TTC549 (cell line): ENCODE measurements around the gene JUNB.
"Not testable (repeated sequence)": the region's sequence is repeated elsewhere in the genome, so short reads cannot be mapped to it uniquely, and the experiment has no call there.

Experiments
- FAIRE-seq: peaks from 2 replicates; lab custom pipeline; 2012; peaks lifted over from hg19 to GRCh38; lab: Jason Lieb, UNC

The JUNB gene

GRCh38 chr19:12804051-12804450 is 12.8 kb downstream of the JUNB start:
- FAIRE-seq, result no peak

DNA sequence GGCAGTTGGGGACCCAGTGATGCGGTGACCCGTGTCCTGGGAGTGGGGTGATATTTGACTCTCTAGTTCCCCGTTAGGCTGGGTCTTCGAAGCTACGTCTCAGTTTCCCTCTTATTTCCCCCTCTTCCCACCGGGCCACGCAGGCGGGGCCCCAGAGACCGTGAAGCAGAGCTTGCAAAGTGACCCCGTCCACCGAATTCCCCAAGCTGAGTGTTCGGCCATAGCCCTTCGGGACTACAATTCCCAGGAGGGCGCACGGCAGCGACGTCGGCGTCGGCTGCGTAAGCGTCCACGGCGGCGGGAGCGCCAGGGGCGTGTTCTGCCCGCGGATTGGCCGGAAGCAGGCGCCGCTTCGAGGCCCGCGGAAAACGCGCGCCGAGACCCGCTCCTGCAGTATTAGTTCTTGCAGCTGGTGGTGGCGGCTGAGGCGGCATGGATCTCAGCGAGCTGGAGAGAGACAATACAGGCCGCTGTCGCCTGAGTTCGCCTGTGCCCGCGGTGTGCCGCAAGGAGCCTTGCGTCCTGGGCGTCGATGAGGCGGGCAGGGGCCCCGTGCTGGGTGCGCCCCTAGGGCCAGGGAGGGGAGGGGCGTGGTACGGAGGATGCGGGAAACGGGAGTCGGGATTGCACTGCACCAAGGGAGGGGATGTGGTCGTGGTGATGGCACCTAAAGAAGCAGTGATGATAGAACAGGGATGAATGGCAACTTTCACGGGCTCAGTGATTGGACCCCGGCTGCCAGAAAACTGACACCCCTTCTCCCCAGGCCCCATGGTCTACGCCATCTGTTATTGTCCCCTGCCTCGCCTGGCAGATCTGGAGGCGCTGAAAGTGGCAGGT is 15.2 kb downstream of the JUNB start, which contains the start of gene RNASEH2A:
Gene RNASEH2A (plus strand): TSS at position 343 of the 840 bp plus-strand sequence. CDS start 90 bp downstream, at position 433.
- FAIRE-seq, result no peak

DNA sequence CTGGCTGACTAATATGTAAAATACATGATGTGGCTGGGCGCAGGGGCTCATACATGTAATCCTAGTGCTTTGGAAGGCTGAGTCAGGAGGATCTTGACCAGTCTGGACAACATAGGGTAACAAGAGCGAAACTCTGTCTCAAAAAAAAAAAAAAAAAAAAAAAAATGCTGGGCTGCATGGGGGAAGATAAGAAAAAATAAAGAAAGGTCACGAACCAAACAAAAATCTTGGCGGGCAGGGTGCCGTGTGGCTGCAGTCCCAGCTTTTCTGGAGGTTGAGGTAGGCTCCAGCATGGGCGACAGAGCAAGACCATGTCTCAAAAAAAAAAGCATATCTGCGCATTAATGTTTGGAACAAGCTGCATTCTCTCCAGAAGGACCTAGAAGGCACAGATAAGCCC is 23.8 kb downstream of the JUNB start:
- FAIRE-seq, result no peak

DNA sequence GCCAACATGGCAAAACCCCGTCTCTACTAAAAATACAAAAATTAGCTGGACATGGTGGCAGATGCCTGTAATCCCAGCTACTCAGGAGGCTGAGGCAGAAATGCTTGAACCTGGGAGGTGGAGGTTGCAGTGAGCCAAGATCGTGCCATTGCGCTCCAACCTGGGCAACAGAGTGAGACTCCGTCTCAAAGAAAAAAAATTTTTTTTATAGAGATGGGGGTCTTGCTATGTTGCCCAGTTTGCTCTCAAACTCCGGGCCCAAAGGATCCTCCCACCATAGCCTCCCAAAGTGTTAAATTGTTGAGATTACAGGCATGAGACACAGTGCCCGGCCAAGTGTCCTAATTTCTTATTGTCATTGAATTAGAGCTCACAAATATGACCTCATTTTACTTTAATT is 25.9 kb downstream of the JUNB start:
- not testable (repeated sequence) for FAIRE-seq

GRCh38 chr19:12817810-12818209 is 26.5 kb downstream of the JUNB start:
- FAIRE-seq, result not testable (repeated sequence)

DNA sequence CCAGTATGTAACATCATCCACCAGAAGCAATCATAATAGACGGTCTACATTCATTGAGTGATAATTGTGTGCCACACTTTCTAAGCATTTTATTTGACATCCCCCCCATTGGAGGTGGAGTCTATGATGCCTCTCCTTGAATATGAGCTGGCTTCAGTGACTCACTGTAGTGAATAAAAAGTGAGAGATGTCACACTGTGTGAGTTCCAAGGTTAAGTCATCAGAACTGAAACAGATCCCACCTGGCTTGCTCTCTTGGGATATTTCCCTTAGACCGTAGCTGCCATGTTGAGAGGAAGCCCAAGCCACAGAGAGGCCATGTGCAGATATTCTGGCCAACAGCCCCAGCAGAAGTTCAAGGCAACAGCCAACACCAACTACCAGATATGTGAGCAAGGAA is 30.5 kb downstream of the JUNB start:
- no peak for FAIRE-seq

- FAIRE-seq, result no peak
These were observed 34.2 kb downstream of the JUNB start for GRCh38 chr19:12825254-12826131.

DNA sequence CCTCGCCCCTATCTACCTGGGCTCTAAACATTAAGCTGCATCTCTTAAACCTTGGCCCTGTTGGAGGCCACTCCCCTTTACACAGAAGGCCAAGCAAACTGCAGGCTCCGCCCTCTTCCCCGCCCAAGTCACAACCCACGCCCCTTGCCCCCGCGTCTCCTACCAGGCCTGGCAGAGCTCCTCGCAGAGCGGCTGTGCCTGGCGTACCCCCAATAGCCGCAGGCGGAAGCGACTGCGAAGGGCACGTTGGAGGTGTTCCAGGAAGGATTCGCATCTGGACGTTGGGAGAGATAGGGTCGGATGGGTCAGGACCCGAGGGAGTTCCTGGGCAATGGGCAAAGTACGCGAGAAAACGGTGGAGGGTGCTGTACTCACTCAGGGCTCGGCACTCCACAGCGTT is 37.2 kb downstream of the JUNB start:
- FAIRE-seq, result no peak

GRCh38 chr19:12833418-12833737 is 42.1 kb downstream of the JUNB start:
- no peak for FAIRE-seq

- no peak for FAIRE-seq
These were observed 42.7 kb downstream of the JUNB start for GRCh38 chr19:12833738-12834565.

DNA sequence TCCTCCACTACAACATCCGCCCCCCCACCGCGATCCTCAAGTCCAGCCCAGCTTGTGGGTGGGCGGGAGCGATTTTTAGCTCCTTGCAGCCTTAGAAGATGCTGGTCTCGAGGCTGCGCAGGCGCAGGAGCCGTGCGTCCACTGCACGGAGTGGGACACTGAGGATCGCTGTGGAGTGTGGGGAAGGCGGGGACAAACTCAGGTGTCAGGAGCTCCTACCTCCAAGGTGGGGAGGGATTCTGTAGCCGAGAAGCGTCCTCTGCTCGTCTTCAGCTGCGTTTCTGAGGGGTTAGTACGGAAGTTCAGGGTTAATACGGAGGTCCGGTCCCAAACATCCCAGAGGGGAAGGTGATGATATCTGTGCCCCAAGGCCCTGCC is 43.3 kb downstream of the JUNB start, which contains the start of gene RTBDN:
Gene RTBDN (minus strand): TSS at position 14 of the 378 bp plus-strand sequence. CDS start 4,600 bp downstream, outside the sequence.
- no peak for FAIRE-seq

DNA sequence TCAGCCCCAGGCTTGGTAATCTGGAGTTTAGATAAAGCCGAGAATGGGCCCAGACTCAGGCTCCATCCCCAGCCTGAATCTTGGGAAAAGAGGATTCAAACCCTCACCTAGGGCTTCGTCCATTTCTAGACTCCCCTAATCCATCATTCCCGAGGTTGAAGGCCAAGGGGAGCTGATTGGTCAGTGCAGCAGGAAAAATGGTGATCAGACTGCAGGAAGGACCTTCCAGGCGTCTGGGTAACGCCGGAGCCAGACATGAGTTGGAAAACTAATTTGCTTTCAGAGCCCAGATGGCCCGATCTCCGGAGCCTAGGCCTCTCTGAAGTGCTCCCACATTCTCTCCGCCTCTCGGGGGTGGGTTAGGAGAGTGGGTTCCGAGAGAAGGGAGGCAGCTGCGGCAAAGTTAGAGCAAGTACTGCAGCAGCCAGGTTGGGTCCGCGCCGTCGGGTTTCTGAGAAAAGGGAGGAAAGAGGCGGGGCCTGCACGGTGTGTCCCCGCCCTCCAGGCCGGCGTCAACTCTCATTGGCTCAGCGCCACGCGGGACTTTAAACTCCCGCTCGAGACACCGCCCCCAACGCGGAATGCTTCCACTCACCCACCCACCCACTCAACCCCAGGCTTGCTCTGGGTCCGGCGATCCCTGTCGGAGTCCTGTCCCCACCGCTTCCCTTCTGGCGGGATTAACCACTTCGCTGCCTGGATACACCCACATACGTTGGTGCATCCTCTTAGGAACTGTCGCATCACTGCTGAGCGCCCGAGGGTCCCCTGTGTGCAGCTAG is 43.9 kb downstream of the JUNB start:
- FAIRE-seq, result no peak

GRCh38 chr19:12836529-12836863 is 45.2 kb downstream of the JUNB start:
- FAIRE-seq, result no peak

GRCh38 chr19:12837225-12837624 is 45.9 kb downstream of the JUNB start:
- no peak for FAIRE-seq

DNA sequence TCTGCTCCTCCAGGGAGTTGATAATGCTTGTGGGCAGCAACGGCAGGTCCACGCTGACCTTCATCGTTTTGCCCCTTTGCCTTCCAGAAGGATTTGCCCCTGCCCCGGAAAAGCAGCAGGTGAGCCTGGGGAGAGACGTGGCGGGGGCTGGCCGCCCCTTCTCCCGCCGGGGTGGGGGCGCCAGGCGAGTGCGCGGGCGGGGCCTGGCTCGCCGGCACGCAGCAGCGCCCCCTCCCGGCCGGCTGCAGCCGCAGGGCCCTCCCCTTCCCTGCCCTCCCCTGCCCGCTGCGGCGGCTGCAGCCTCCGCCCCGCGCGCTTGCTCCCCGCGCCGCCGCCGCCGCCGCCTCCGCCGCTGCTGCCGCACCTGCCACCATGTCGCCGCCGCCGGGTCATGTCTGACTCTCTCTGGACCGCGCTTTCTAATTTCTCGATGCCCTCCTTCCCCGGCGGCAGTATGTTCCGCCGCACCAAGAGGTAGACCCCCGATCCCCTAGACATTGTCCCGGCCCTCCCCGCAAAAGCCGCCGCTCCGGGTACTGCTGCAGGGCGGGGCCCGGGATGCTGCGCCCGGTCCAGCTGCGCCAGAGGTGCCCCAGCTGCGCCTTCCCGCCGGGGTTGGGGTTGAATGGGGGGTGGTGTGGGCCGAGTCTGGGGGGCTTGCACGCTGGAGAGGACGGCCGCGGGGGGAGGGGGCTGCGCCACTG is 47.0 kb downstream of the JUNB start, which contains the start of gene MAST1:
Gene MAST1 (plus strand): TSS at position 334 of the 704 bp plus-strand sequence. CDS start 58 bp downstream, at position 392.
- FAIRE-seq, result no peak

DNA sequence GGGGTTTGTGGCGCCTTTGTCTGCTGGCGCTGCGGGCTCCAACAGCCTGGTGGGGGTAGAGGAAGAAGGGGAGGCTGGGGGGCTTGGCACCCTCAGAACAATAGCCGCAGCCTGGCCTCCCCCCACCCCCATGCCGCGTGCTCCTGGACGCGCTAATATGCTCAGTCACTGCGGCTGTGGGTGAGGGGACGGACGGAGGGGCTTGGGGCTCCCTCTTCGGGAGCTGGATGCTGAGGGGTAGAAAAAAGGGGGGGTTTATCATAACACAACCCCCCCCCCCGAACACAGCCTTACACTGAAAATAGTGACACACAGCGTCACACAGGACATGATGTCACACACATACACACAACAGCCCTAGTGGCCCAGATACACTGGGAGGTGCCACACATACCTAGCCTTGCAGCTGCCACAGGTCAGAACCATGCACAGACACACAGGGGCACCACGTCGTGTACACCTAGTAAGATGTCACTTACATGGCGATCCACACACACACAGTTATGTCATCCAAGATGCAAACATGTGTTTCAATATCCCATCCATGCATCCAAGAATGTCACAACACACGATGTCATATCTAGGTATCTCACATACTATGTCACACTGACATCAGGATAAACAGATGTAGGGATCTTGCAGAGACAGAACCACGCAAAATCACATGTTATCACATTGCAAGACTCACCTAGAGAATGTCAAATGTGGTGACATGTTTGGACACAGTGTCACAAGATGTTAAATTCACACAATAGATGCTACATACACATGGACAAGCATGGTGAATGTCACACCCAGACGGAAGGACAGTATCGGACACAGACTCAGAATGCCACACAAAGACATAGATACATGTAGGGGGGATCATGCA is 47.8 kb downstream of the JUNB start:
- FAIRE-seq, result no peak

DNA sequence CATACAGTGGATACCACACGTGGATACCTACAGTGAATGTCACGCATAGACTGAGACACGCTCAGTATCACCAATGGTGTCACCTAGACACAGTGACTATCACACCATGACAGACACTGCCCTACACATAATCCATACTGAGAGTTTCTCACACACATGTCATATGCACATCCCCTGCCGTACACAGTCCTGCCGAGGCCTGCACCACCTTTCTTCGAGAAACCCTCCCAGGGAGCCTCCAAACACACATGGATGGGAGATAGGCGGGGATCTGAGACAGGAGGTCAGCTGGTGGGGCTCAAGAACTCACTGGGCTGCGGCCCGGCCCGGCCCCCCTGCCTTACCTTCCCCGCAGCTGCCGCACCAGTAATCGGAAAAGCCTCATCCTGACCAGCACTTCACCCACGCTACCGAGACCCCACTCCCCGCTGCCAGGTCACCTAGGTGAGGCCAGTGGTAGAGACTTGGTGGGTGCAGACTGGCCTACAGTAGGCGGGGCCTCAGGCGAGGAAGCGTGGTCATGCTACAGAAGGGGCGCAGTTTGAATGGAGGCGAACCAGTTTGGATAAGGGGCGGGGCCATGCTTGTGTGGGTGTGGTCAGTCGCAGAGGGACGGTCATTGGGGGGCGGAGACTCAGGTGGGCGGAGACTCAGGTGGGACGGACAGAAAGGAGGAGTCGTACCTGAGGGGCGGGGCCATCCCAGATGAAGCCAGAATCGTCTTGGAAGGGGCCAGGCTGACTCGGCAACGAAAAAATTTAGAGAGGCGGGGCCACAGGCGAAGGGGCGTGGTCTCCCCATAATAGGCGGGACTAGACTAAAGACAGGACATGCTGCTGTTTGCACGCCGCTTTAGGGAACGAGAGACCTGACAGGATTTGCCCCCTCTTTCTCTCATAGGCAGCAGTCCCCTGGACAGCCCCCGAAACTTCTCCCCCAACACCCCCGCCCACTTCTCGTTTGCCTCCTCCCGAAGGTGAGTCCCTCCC is 49.1 kb downstream of the JUNB start:
- FAIRE-seq, result no peak

GRCh38 chr19:12841094-12841493 is 49.8 kb downstream of the JUNB start:
- no peak for FAIRE-seq

DNA sequence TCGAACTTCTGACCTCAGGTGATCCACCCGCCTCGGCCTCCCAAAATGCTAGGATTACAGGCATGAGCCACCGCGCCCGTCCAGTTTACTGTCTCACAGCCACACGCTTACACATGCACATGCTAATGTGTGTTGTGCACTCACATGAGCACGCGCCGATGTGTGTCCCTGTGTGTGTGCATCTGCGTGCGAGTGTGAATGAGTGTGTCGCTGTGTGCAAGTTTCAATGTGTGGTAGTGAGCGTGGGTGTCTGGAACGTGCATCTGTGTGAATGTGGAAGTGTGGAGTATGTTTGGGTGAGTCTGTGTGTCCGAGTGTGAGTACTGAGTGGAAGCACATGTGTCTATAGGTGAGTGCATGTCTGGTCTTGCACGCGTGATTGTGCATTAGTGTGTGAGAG is 51.2 kb downstream of the JUNB start:
- no peak for FAIRE-seq
